Measurements from ENCODE around the gene CCDC179.

The CCDC179 gene

DNA sequence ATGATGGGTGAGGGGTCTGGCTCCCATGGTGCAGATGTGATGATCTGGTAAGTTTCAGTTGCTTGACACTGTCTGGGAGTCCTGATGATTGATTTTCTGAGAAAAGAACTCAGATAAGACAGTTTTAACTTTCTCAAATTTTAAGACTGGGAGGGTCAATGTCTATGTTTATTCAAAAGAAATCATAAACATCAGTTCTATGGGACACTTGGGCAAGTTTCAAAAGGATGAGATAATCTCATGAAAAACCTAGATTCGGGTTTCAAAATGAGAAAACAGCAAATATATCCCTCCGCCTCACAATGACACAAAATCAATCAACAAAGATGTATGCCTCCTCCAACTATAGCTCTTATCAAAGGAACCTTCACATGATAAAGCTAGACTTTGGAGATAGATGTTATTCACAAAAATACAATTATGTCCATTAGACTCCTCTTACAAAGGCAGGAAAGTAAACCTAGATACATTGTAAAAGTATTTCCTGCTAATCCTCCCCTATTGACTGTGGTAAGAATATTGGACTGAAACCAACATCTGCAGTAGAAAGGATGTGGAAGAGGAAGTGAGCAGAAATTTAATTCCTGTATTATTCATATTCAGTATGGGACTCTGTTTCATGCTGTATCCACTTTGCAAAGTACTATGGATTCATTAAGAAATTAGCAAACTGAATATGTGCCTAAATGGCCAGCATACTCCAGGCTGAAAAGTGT lies 52.3 kb downstream of the CCDC179 start:
- no peak for DNase-seq

DNA sequence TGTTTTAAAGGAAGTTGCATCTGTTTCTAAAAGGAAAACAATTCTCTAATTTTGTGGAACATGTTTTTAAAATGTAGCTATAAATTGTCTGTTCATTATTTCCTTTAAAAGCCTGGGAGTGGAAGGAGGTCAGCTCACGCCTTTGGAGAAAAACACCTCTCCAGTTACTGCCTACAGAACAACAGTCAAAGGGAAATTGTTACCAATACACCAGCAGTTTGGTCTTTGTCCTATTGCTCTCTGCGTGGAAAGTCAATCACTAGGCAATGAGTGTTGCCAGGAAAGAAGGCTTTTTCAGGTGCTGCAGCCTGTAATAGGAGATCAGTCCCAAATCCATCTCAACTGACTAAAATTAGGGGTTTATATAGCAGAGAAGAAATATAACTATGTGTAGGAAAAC lies 52.9 kb downstream of the CCDC179 start:
- no peak for DNase-seq

DNA sequence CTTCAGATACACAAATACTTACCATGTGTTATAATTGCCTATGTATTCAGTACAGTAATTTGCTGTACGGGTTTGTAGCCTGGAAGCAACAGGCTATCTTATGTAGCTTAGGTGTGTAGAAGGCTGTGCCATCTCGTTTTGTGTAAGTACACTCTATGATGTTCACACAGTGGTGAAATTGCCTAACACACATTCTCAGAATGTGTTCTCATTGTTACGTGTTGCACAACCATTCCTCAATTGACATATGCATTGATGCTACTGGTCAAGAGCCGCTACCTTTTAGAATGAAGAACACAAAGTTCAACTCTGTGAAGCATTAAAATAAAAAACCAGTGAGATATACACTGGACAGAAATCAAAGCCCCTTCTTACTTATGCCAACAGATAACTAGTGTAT lies 57.4 kb downstream of the CCDC179 start:
- no peak for DNase-seq

DNA sequence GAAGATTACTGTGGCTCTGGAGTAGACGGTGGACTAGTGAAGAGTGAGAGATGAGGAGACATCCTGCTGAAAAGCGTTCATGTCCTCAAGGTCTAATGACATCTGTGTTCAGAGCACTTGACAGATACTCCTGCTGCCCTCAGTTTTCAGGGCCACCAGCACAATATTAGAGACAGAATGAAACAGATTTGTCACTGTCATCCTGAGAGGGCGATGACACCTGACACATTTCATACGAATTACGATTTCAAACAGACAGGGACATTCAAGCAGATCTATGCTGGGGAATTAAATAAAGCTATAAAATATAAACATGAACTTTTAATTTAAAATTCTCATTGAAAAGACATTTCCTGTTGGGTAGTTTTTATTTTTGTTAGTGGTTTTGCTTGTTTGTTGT lies 59.8 kb downstream of the CCDC179 start:
- DNase-seq, result no peak

DNA sequence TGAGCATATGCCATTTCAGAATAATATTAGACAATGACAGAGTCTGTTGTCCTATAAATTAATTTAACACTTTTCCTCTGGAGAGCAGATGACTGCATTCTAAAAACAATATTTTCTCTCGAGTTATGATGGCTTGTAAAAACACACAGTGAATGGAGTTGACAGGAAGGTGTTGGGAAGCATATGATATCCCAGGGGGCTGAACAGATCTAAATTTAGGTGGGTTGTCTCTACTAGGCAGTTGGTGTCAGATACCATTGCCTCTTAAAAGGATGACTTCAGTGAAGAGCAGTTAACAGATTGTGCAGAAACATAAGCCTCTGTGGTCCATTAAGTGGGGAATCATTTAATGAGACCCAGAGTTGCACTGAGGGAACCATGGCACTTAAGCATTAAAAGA lies 61.4 kb downstream of the CCDC179 start:
- no peak for DNase-seq

DNA sequence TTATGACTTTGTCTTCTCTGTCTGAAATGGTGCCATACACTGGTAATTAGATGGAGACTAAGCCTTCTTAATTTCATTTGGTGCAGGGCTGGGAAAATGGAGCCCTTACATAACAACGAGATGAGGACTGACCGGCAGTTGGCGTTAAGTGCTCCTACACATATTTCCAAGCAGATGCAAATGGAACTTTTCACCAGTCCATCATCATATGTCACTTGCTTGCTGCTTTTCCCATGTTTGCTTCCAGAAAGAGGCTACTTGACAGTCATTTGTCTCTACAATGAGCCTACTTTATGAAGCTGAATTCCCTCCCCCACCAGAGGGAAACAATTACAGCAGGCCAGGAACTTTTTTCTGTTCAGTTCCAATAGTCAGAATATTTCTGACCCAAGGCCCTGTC lies 63.2 kb downstream of the CCDC179 start:
- DNase-seq, result no peak

Measured in amniotic stem cell (primary cell).